A673 (cell line): ENCODE data around the gene CLEC18B.

Source experiments
- EZH2 ChIP-seq: fragments of 200-600 bp; sonication (generic); IDR thresholded peaks from 2 replicates; pipeline ENCODE4 v1.6.1; 2017; ENCODE audit warnings: borderline replicate concordance, low read depth, mild to moderate bottlenecking, mixed read lengths, antibody characterized with exemption, low read length; ENCODE audit not compliant: poor library complexity, severe bottlenecking
- TF ChIP-seq, protein P1 (sequence below): fragments of 300-800, 200-600 bp; sonication (generic); conservative IDR thresholded peaks from 2 replicates; pipeline ENCODE4 v1.5.1; 2017; ENCODE audit warnings: low read depth, mild to moderate bottlenecking, antibody characterized with exemption, low read length, moderate library complexity, mixed read lengths

GRCh38 chr16:74455213-74455612 is 33.9 kb upstream of the CLEC18B start:
- TF ChIP-seq, protein P1, sequence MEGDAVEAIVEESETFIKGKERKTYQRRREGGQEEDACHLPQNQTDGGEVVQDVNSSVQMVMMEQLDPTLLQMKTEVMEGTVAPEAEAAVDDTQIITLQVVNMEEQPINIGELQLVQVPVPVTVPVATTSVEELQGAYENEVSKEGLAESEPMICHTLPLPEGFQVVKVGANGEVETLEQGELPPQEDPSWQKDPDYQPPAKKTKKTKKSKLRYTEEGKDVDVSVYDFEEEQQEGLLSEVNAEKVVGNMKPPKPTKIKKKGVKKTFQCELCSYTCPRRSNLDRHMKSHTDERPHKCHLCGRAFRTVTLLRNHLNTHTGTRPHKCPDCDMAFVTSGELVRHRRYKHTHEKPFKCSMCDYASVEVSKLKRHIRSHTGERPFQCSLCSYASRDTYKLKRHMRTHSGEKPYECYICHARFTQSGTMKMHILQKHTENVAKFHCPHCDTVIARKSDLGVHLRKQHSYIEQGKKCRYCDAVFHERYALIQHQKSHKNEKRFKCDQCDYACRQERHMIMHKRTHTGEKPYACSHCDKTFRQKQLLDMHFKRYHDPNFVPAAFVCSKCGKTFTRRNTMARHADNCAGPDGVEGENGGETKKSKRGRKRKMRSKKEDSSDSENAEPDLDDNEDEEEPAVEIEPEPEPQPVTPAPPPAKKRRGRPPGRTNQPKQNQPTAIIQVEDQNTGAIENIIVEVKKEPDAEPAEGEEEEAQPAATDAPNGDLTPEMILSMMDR: no peak
- TF ChIP-seq EZH2: no peak
